GM15510 (cell line): Measurements from ENCODE around the gene PACC1.

Source experiments
- POLR2A ChIP-seq: IDR thresholded peaks from 3 replicates; pipeline ENCODE4 v1.6.1; 2011; ENCODE audit warnings: borderline replicate concordance; ENCODE audit not compliant: insufficient read length; ENCODE audit errors: extremely low read depth

Gene PACC1

DNA sequence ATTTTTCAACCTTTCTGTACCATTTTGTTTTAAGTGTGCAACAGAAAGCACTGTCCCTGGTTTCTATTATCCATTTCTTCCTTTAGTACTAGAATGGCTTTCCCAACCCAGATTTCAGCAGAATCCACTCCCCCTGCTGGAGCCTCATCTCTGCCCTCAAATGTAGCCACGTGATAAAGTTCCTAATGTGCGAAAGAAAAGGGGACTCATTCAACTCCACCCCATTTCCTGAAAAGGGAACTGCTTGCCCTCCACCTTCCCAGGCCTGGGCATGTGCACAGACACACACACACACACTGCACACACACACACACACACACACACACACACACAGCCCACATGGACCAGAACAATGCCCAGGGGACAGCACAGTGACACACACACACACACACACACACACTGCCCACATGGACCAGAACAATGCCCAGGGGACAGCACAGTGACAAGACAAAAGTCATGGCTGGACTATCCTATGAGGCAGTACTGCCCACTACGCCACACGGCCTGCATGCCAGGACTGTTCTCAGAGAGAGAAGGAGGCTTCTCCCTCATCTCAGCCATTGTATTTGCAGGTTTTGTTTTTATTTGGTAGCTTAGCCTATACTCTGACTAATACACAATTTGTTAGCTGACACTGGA, 33.2 kb downstream of the PACC1 start:
- TF ChIP-seq POLR2A: no peak

DNA sequence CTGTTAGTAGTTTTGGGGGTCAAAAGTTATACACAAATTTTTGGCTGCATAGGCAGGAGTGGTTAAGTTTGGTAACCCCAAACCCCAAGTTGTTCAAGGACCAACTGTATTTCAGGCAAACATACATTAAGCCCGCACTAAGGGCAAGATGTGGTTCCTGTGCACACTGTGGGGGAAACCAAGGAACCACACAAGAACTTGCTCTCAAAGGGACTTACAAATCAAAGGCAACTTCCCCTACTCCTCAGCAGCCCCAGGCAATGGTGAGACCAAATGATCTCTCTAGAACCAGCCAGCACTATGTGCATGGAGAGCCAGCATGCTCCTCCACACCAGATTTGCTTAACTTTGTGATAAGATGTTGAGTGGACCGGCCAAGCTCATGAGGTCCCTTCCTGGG, 35.3 kb downstream of the PACC1 start:
- no peak for TF ChIP-seq POLR2A

DNA sequence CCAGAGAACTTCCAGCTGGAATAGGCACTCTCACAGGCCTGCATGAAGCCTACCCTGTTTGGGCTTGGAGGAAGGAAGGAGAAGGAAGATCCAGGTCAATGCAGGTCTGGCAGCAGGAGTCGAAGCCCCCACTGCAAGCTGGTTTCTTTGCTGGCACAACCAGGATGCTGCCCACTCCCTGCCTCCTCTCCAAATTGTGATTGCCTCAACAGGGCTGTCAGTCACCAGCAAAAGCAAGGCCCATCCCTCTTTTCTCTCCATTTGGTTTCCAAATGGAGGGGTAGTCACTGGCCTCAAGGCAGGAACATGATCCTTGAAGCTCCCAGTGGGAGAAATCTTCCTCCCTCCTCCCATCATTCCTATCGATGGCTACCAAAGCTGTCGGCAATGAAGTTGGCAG, 37.0 kb downstream of the PACC1 start:
- no peak for TF ChIP-seq POLR2A

DNA sequence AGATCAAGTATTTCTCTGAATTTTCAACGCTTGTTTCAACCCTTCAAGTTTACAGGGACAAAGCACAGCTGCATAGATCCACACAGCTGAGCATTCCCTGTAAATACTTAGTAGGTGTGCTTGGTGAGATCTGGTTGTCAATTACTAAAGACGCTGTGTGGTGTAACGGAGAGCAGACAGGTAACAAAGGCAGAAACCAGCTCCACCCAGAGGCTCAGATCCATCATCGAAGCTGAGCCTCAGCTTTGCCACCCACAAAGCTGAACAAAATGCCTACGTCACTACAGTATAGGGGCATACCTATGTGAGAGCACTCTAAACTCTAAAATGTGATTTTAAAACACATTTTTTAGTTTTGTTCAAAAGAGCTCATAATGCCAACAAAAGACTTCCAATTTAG, 38.7 kb downstream of the PACC1 start:
- TF ChIP-seq POLR2A: no peak

DNA sequence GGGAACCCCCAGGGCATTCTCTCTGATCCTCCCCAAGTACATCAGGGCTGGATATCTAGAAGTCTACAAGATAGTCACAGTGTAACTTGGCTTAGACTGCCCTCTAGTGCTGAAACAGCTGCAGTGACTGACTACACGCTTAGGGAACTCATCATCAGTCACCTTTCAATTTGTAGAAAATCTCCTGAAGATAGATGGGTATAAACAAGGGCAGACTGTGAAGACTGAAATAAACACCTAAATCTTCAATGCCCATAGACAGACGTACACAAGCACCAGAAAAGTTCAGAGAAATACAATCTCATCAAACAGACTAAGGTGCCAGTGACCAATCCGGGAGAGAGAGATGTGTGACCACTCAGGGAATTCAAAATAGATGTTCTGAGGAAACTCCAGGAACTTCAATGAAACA, 46.6 kb downstream of the PACC1 start:
- TF ChIP-seq POLR2A: no peak

DNA sequence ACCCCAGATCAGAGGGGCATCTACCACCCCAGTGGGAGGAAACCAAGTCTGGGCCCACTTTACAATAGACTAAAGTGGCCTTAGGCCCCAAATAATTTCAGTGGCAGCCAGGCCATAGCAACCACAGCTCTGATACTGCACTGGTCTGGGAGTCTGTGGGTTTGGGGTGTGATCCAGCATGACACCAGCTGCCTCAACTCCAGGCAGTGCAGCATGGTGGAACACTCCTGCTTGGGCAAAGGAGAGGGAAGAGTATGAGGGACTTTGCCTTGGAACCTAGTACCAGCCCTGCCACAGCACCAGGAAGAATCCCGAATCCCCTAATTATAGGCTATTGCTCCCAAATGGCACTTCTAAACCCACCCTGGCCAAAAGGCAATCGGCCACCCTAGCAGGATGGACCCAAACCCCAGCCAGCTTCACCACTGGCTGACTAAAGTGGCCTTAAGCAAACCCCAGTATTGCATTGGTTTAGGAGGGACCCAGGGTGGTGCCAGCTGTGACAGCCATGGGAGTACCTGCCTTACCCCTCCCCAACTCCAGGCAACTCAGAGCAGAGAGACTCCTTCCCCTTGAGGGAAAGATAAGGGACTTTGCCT, 47.1 kb downstream of the PACC1 start:
- no peak for TF ChIP-seq POLR2A

DNA sequence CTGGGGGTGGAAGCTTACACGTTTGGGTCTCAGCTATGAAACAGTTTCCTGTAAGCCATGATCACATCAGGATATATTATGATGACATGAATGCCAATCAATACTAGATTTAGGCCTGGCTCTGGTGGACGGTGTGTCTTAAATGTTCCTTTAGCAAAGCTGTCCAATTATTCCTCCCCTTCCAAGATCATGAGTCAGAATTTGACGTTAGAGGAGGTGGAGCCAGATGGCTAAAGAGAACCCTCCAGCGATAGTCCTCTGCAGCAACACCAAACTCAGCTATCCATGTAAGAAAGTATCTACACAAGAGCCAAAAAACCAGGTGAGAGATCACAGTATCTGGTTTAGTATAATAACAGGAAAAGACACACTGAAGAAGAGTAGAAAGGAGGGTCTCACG, 47.8 kb downstream of the PACC1 start:
- no peak for TF ChIP-seq POLR2A

DNA sequence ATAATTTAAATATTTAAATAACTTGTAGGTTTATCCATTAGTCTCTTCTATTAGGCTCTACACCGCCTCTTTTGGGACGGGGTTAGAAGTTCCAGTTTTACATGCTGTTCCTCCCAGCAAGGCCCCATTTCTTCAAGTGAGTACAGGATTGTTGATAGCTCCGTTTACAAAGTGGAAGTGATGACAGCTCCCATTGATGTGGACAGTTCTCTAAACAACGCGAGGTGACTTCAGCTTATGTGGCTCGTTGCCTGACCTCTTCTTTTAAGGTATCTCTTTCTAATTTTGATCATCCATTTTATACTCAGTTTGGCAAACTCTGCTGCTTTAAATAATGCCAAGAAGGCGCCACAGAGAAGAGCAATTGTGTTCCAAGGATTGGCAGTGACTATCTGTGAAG, 49.7 kb downstream of the PACC1 start:
- TF ChIP-seq POLR2A: no peak

DNA sequence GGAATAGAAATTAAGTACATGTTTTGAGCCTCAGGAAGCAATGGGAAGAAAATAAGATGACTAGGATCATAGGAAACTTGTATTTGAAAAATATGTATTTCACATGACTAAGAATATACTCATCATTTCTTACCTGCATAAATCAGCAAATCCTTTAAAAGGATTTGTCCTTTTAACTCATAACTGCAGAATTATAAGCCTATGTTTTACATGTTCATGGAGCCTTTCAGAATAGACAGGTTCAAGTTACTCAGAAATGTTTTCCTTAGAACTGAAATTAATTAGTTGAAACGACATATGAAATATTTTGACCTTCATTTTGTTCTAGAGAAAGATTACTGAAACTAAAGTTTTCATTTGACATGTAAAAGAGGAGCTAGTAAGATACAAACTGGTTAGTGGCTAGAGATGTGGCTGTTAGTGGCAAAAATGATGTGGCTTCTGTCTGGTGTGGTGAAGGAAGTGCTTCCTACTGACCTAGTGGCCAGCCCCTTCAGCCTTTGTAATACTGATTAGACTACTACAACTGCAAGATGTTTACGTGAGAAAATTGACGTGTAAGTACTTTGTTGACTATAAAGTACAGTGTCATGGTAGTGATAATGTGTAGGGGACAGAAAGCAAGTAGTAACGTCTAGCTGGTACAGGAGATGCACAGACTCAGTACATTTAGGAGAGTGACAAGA, 54.7 kb downstream of the PACC1 start:
- TF ChIP-seq POLR2A: no peak

DNA sequence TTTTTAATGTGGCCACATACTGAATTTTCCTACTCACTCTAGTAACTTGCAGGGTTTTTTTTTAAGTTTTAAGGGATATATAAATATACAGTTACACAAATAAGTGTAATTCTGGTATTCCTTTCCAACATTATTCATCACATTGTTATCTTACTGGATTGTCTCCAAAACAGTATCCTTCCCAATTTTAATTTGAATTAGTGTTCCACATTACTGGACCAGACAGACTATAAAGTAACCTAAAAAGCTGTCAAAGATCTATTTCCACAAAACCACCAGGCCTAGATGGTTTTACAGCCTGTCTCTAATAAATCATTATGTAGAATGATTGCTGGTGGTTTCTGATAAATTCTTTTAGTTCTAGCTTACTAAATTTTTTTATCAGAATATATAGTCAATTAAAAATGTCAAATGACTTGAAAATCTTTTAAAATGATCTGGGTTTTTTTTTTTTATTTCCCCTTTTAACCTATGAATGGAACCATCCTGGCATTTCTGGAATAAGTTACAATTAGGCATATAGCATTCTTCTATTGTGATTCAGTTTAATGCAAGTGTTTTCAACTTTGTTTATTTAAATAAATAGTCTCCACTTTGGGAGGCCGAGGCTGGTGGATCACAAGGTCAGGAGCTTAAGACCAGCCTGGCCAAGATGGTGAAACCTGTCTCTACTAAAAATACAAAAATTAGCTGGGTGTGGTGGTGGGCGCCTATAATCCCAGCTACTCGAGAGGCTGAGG, 59.3 kb downstream of the PACC1 start:
- no peak for TF ChIP-seq POLR2A

DNA sequence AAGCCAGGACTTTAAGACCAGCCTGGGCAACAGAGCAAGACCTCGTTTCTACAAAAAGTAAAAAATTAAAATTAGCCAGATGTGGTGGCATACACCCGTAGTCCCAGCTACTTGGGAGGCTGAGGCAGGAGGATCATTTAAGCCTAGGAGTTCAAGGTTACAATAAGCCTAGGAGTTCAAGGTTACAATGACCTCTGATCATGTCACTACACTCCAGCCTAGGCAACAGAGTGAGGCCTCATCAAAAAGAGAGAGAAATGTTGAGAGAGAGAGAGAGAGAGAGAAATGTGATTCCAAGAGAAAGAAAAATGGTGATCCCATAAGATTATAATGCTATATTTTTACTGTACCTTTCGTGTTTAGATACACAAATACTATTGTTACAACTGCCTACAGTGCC, 60.2 kb downstream of the PACC1 start:
- no peak for TF ChIP-seq POLR2A

DNA sequence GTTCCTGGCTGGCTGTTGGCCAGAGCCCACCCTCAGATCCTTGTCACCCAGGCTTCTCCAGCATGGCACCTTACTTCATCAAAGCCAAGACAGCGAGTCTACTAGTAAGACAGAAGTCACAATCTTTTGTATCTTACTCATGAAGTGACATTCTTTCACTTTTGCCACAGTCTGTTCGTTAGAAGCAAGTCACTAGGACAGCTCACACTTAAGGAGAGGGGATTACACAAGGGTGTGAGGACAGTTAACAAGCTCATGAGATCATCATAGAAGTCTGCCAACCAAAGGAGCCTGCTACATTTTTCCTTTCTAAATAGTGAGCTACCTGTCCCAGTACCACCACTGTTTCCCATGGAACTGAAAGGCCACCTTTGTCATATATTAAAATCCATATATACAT, 61.5 kb downstream of the PACC1 start:
- no peak for TF ChIP-seq POLR2A

DNA sequence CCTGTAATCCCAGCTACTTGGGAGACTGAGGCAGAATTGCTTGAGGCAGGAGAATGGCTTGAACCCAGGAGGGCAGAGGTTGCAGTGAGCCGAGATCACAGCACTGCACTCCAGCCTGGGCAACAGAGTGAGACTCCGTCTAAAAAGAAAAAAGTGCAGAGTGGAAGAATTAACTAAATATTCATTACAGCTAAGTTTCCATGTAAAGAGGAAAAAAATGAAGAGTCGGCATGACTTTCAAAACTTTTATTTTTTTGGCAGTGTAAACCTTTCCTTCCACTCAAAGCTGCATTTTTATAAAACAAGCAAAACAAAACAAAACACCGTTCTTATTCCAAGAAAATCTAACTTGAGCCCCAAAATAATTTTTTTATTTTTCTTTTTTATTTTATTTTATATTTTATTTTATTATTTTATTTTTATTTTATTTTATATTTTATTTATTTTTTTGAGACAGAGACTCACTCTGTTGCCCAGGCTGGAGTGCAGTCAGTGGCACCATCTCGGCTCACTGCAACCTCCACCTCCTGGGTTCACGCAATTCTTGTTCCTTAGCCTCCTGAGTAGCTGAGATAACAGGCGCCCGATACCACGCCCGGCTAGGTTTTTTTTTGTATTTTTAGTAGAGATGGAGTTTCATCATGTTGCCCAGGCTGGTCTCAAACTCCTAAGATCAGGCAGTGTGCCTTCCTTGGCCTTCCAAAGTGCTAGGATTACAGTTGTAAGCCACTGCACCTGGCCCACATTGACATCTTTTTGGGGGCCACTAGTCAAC, 62.9 kb downstream of the PACC1 start:
- TF ChIP-seq POLR2A: no peak

DNA sequence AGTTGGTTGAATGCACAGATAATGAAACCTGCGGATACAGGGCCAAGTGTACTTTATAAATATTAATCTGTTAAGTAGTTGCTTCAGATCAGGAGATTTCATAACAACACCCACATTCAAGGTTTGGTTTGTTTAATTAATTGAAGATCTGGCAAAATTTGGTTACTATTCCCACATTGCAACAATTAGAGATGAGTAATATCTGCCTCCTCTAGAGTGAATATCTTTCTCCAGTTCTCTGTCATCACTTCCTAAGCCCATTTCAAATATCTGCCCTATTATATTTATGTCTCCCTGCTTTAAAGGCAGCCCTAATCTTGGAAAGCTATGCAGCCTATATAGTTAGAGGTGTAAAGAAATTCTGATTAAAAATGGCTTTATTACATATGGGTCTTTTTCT, 68.1 kb downstream of the PACC1 start:
- TF ChIP-seq POLR2A: no peak

DNA sequence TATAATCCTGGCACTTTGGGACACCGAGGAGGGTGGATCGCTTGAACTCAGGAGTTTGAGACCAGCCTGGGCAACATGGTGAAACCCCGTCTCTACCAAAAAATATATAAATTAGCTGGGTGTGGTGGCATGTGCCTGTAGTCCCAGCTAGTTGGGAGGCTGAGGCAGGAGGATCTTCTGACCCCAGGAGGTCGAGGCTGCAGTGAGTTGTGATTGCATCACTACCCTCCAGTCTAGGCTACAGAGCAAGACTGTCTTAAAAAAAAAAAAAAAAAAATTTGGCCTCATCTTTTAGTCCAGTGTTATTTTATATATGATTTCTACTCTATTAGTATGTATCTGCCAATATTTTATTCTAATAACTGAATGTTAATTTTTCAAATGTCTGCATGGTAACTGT, 69.8 kb downstream of the PACC1 start:
- no peak for TF ChIP-seq POLR2A

DNA sequence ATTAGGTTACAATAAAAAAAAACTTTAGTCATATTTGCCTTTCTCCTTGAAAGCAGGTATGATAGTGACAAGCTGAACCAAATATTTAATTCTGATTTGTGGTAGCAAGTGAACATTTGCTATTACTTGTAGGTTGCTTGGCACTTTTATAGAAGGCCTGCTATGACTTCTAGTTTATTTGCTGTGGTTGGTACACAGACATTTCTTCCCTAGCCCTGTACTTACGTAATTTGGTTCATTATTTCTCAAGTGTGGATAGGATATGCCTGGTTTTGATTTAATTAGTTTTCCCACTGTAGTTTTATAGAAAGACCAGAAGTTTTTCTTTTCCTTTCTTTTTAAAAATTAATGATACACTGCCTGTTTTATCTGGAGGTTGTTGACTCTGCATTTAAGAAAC, 73.6 kb downstream of the PACC1 start:
- no peak for TF ChIP-seq POLR2A

DNA sequence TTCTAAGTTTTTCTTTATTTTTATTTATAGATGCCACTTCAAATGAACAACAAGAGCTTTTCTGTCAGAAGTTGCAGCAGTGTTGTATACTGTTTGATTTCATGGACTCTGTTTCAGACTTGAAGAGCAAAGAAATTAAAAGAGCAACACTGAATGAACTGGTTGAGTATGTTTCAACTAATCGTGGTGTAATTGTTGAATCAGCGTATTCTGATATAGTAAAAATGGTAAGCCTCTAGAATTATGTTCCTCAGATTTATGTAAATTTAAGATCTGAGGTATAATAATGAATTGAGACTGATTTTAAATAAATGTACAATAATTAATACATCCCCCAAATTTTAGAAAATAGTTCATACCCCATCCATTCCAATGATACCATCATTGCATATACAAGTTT, 85.6 kb downstream of the PACC1 start:
- no peak for TF ChIP-seq POLR2A
